MV-4-11 (cell line): ENCODE measurements around the gene TBCK.

Experiments
- DNase-seq: peaks from one replicate; lab custom pipeline; 2025; lab: John Stamatoyannopoulos, UW

The TBCK gene

GRCh38 chr4:106287353-106287969, 28.5 kb downstream of the TBCK start:
- DNase-seq = peak; percentile 72

- no peak for DNase-seq
These were observed 29.4 kb downstream of the TBCK start for GRCh38 chr4:106286611-106287010.

GRCh38 chr4:106284227-106284626, 31.8 kb downstream of the TBCK start:
- no peak for DNase-seq

GRCh38 chr4:106277140-106277675, 38.8 kb downstream of the TBCK start:
- no peak for DNase-seq

DNA sequence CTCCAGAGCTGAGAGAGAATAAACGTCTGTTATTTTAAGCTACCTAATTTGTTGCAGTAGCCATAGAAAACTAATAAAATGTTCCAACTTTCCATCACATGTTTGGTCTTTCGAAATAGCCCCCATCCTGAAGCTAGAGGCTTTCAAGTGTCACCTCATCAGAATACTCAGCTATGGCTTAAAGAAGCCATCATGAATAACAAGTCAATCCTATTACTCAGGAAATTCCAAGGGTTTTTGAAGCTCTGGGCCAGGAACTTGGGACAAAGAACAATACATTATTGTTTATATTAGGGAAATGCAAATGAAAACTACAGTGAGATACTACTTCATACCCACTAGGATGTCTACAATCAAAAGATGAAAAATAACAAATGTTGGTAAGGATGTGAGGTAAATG, 42.2 kb downstream of the TBCK start:
- DNase-seq = no peak

DNA sequence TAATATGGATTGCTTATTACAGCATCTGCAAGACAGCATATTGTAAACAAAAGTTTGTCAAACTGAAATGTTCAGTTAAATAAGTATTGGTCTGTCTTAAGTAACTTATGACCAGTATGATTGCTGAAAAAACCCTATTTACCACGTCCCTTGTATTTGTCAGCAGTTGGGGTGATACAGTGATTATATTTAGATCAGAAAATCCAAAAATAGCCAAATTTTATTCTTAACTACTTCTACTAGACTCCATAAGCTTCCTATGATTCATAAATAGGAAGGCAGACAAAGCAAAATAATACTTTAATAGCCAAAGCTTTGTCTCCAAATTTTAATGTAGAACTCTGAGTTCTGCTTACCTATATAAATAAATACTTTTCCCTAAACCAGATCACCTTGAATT, 45.3 kb downstream of the TBCK start:
- no peak for DNase-seq

GRCh38 chr4:106269711-106270110, 46.3 kb downstream of the TBCK start:
- no peak for DNase-seq

DNA sequence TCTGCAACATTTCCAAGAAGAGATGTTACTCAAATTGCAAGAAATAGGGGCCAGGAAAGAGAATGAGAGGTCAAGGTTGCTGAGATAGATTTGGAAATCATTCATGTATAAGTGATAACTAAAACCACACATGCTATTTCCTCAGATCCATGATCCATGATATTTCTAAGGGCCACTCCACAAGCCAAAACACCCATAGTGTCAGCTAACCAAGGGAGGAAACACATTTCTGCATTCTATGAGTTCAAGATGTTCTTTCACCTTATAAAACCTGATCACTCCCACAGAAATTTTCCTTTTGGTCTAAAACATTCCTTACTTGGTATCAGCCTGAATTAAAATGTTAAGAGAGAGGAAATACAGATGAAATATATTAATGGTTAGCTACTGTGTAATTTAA, 47.2 kb downstream of the TBCK start:
- no peak for DNase-seq

GRCh38 chr4:106266201-106266600, 49.8 kb downstream of the TBCK start:
- DNase-seq = peak; percentile 42

- DNase-seq = peak; percentile 27
These were observed 51.7 kb downstream of the TBCK start for GRCh38 chr4:106264331-106264728.

DNA sequence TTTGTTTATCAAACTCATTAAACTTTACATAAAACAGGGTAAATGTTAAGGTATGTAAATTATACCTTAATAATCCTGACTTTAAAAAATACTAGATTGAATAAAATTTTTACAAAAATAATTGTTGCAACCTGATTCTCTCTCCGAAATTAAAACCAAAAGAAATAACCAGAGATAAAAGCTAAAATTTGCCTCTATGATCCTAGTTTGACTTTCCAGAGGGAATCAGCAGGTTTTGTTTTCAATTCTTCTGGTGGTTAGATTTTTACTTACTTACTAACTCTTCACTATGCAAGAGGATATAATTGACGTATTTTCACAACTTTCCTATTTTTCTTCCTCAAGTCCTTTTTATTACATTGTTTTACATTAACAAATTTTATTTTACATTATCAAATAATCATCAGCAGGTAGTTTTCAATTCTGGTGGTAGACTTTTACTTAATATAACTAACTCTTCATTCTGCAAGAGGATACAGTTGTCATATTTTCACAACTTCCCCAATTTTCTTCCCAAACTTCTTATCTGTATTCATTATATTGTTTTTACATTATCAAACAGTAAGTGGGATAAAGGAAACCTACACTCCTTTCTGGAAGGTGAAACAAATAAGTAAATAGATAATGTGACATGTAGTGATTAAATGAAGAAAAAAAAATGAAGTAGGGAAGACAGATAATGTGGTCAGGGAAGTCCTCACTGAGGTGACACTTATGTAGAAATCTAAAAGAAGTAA, 52.2 kb downstream of the TBCK start:
- DNase-seq = no peak

- no peak for DNase-seq
These were observed 54.0 kb downstream of the TBCK start for GRCh38 chr4:106261980-106262379.

GRCh38 chr4:106258145-106259045, 57.6 kb downstream of the TBCK start:
- no peak for DNase-seq

DNA sequence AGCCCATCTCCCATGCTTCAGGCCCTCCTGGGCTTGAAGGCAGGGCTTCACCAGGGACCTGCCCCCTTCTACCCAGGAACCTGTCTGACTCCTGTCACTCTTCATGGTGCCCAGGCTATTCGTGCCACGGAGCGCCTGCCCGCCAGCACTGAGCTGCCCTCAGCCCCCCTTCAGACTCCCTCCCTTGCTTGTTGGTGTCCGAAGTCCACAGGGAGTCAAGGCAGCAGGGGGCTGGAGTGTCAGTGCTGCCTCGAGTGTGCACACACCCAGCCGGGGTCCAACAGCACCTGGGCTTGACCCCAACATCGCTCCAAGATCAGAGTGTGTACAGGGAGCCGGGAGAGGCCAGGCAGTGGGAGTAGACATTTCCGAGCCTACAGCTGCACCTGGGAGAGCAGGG, 59.8 kb downstream of the TBCK start:
- DNase-seq = no peak

DNA sequence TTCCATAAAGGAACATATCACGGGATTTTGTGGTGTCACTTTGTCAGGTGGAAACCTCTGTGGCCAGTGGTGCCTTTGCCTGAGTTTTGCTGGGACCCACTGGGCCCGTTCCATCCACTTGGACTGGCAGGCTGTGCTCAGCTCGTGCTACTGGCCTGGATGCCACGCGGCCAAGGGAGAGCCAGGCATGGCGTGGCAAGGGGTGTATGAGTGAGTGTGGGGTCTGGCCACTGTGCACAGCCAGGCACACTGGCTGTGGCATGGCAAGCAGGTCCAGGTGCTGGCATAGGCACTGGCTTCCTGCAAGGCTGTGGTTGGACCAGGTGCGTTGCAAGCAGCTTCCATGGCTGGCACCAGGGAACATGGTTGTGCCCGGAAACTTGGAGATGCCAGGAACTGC, 60.8 kb downstream of the TBCK start:
- no peak for DNase-seq

DNA sequence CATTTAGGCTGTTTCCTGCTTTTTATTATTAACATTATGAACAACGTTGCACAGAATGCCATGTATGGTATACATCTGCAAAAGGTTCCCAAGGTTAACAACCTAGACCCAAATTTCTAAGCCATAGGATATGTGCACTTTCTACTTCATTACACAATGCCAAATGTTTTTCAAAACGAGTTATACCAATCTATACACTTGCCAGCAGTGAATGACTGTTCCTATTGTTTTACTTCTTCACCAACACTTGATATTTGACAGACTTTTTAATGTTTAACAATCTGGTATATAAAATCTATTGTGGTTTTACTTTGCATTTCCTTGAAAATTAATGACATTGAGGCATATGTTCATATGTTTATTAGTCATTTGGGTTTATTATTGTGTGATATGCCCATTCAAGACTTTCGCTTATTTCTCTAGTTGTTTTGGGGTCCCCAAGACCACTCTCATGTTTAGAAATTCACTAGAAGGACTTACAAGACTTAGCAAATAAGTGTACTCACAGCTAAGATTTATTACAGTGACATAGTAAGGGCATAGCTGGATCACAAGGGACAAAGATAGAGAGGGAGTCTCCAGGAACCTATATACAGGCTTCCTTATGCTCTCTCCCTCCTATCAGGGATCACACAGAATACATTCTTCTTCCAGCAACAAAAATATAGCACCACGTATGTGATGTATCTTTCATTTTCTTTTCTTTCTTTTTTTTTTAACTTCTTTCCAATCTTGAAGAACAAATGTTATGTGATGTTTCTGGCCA, 62.5 kb downstream of the TBCK start:
- no peak for DNase-seq

GRCh38 chr4:106247600-106247999, 68.4 kb downstream of the TBCK start:
- no peak for DNase-seq

- DNase-seq = no peak
These were observed 69.6 kb downstream of the TBCK start for GRCh38 chr4:106246441-106246840.

GRCh38 chr4:106245176-106245575, 70.8 kb downstream of the TBCK start:
- DNase-seq = no peak

- no peak for DNase-seq
These were observed 75.3 kb downstream of the TBCK start for GRCh38 chr4:106240699-106241098.

- DNase-seq = peak; percentile 30
These were observed 77.1 kb downstream of the TBCK start for GRCh38 chr4:106238820-106239420.
